A549 (cell line): ENCODE results near the gene EXOC2.

Experiments
- BHLHE40 ChIP-seq: IDR thresholded peaks from 2 replicates; pipeline ENCODE4 v1.6.1; 2012; ENCODE audit warnings: low read depth, low read length, inconsistent platforms
- CTCF ChIP-seq: fragments of >200 bp; sonication (Bioruptor Twin); formaldehyde crosslinking; IDR thresholded peaks from 3 replicates; pipeline ENCODE4 v1.5.1; 2016
- MYC ChIP-seq: IDR thresholded peaks from 2 replicates; pipeline ENCODE4 v1.6.1; 2012; ENCODE audit warnings: mild to moderate bottlenecking, inconsistent platforms, low read length, improper control_type of control experiment, borderline replicate concordance
- PHF8 ChIP-seq: fragments of 200-600 bp; sonication (generic); IDR thresholded peaks from 2 replicates; pipeline ENCODE4 v1.6.1; 2016; ENCODE audit warnings: low read depth, mild to moderate bottlenecking, antibody characterized with exemption, moderate library complexity, borderline replicate concordance
- POLR2A ChIP-seq: IDR thresholded peaks from 2 replicates; pipeline ENCODE4 v1.6.1; 2012; ENCODE audit warnings: mild to moderate bottlenecking, low read length

DNA sequence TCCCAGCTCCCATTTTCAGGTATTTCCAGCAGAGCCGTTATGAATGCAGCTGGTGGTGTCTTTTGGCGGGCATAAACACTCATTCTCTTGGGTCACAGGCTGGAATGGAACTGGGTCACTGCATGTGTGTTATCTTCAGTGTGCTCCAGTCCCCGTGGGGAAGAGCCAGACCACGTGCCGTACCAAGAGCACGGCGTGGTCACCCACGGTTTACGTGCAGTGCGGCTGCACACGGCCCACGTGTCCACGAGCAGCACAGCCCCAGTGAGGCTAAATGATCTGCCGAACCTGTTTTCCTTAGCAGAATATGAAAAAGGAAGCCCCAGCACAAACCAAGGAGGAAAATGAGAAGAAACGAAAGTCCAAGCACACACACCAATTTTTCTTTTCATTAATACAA lies 179.9 kb downstream of the EXOC2 start:
- TF ChIP-seq CTCF (no peak), POLR2A (no peak), BHLHE40 (no peak), MYC (no peak), PHF8 (no peak)
